OCI-LY1 (cell line): Measurements from ENCODE around the gene RNF217.

Experiments
- H2AFZ ChIP-seq: fragments of 200-600 bp; sonication (generic), shearing (Covaris generic); 2 replicates; pipeline ENCODE4 v1.6.0; 2014; ENCODE audit warnings: antibody characterized with exemption, mild to moderate bottlenecking, low read length
- H3F3A ChIP-seq: fragments of 200-600 bp; sonication (generic), shearing (Covaris generic); 2 replicates; pipeline ENCODE4 v1.6.0; 2014; ENCODE audit warnings: mild to moderate bottlenecking, antibody characterized with exemption, low read length, moderate library complexity; ENCODE audit not compliant: insufficient read depth
- H3K27ac ChIP-seq: fragments of 200-600 bp; sonication (generic); 2 replicates; pipeline ENCODE4 v1.5.1; 2014; ENCODE audit warnings: low read length, mixed run types, mild to moderate bottlenecking, low read depth; ENCODE audit not compliant: poor library complexity, severe bottlenecking
- H3K27me3 ChIP-seq: fragments of 200-600 bp; sonication (generic); 2 replicates; pipeline ENCODE4 v1.6.0; 2014; ENCODE audit warnings: antibody characterized with exemption, mild to moderate bottlenecking, low read length, moderate library complexity; ENCODE audit not compliant: insufficient read depth
- H3K36me3 ChIP-seq: fragments of 200-600 bp; sonication (generic); 2 replicates; pipeline ENCODE4 v1.6.1; 2014; ENCODE audit warnings: mild to moderate bottlenecking, antibody characterized with exemption, low read length, moderate library complexity, mixed read lengths; ENCODE audit not compliant: insufficient read depth
- H3K4me1 ChIP-seq: fragments of 200-600 bp; sonication (generic); 2 replicates; pipeline ENCODE4 v1.5.1; 2014; ENCODE audit warnings: mild to moderate bottlenecking, low read length, moderate library complexity; ENCODE audit not compliant: insufficient read depth, severe bottlenecking
- H3K4me2 ChIP-seq: fragments of 200-600 bp; sonication (generic), shearing (Covaris generic); 2 replicates; pipeline ENCODE4 v1.6.1; 2014; ENCODE audit warnings: low read length
- H3K4me3 ChIP-seq: fragments of 200-600 bp; sonication (generic); 2 replicates; pipeline ENCODE4 v1.5.1; 2014; ENCODE audit warnings: low read length, low read depth, mild to moderate bottlenecking, mixed read lengths; ENCODE audit not compliant: poor library complexity, severe bottlenecking
- H3K79me2 ChIP-seq: fragments of 200-600 bp; shearing (Covaris generic); 2 replicates; pipeline ENCODE4 v1.6.1; 2016; ENCODE audit warnings: mixed run types, low read length, mixed read lengths; ENCODE audit not compliant: insufficient read depth
- H3K9ac ChIP-seq: fragments of 200-600 bp; sonication (generic), shearing (Covaris generic); 2 replicates; pipeline ENCODE4 v1.6.1; 2014; ENCODE audit warnings: mild to moderate bottlenecking, low read length, mixed read lengths
- H3K9me2 ChIP-seq: fragments of 200-600 bp; sonication (generic), shearing (Covaris generic); 2 replicates; pipeline ENCODE4 v1.6.1; 2014; ENCODE audit warnings: low read depth, mild to moderate bottlenecking, low read length, mixed read lengths
- H3K9me3 ChIP-seq: fragments of 200-600 bp; shearing (Covaris generic); 2 replicates; pipeline ENCODE4 v1.6.1; 2014; ENCODE audit warnings: low read length, mixed read lengths
- H4K20me1 ChIP-seq: fragments of 200-600 bp; sonication (generic), shearing (Covaris generic); 2 replicates; pipeline ENCODE4 v1.6.0; 2016; ENCODE audit warnings: mild to moderate bottlenecking, low read length; ENCODE audit not compliant: insufficient read depth
- EZH2 ChIP-seq: fragments of 200-600 bp; sonication (generic), shearing (Covaris generic); IDR thresholded peaks from 2 replicates; pipeline ENCODE4 v1.8.0; 2017; ENCODE audit warnings: borderline replicate concordance, mixed run types, mild to moderate bottlenecking, antibody characterized with exemption, low read length, moderate library complexity, mixed read lengths
- TF ChIP-seq, protein P1 (sequence below): fragments of 200-600 bp; sonication (generic), shearing (Covaris generic); IDR thresholded peaks from 2 replicates; pipeline ENCODE4 v1.5.1; 2017; ENCODE audit warnings: mild to moderate bottlenecking, antibody characterized with exemption, low read length, moderate library complexity, mixed read lengths

RNF217 gene

DNA sequence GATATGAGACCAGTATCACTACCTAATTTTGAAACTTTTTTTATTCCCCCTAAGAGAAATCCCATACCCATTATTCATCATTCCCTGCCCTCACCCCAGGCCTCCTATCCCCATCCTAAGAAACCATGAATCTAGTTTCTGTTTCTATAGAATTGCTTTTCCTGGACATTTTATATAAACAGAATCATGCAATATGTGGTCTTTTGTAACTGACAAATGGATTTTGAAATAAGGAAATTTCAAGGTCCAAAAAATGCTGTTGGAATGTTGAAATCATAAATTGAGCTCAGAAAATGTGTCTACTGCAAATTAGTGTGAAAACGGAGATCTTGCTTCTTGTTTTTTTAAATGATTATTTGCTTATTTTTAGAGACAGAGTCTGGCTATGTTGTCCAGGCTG is 25.1 kb downstream of the RNF217 start:
- Histone ChIP-seq H3K4me2 (no peak overlapping the region), H3K4me3 (no peak overlapping the region)

DNA sequence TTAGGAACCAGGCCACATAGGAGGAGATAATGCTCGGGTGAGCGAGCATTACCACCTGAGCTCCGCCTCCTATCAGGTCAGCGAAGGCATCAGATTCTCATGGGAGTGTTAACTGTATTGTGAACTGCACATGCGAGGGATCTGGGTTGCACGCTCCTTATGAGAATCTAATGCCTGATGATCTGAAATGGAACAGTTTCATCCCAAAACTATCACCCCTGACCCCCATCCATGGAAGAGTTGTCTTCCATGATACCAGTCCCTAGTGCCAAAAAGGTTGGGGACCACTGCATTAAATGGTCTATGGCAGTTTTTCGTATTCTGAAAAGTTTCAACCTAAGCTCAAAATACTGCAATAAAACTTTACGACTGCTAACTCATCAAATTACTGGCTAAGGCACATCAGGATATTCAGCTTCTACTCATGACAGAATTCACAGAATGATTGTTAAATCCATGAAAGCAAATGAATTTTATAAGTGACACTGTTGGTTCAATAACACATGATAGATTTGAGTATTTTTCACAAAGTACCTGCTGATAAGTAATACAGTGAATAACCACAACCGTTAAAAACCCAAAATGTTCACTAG is 25.9 kb downstream of the RNF217 start:
- H3K9me3 ChIP-seq, result no peaks in the 10 kb centered on the region
- no peak overlapping the region for H3K4me2 ChIP-seq
- no peak overlapping the region for H3K4me3 ChIP-seq
- H4K20me1 ChIP-seq, result no peaks in the 10 kb centered on the region
- H3F3A ChIP-seq, result no peaks in the 10 kb centered on the region
- no peaks in the 10 kb centered on the region for H3K9me2 ChIP-seq
- H3K79me2 ChIP-seq, result no peaks in the 10 kb centered on the region
- no peaks in the 10 kb centered on the region for H3K36me3 ChIP-seq
- H3K27me3 ChIP-seq, result no peaks in the 10 kb centered on the region
- H3K27ac ChIP-seq, result no peak overlapping the region
- H2AFZ ChIP-seq, result no peak overlapping the region
- H3K4me1 ChIP-seq, result no peaks in the 10 kb centered on the region
- no peak for TF ChIP-seq EZH2
- TF ChIP-seq, protein P1, sequence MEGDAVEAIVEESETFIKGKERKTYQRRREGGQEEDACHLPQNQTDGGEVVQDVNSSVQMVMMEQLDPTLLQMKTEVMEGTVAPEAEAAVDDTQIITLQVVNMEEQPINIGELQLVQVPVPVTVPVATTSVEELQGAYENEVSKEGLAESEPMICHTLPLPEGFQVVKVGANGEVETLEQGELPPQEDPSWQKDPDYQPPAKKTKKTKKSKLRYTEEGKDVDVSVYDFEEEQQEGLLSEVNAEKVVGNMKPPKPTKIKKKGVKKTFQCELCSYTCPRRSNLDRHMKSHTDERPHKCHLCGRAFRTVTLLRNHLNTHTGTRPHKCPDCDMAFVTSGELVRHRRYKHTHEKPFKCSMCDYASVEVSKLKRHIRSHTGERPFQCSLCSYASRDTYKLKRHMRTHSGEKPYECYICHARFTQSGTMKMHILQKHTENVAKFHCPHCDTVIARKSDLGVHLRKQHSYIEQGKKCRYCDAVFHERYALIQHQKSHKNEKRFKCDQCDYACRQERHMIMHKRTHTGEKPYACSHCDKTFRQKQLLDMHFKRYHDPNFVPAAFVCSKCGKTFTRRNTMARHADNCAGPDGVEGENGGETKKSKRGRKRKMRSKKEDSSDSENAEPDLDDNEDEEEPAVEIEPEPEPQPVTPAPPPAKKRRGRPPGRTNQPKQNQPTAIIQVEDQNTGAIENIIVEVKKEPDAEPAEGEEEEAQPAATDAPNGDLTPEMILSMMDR, result no peak
- H3K9ac ChIP-seq, result no peak overlapping the region

More for the DNA sequence above, 25.1 kb downstream of the RNF217 start:
- Histone ChIP-seq H3K9ac (no peak overlapping the region), H3K9me2 (no peaks in the 10 kb centered on the region), H2AFZ (no peak overlapping the region), H3K27ac (no peak overlapping the region), H4K20me1 (no peaks in the 10 kb centered on the region), H3K36me3 (no peaks in the 10 kb centered on the region), H3K79me2 (no peaks in the 10 kb centered on the region), H3K4me1 (no peaks in the 10 kb centered on the region), H3F3A (no peaks in the 10 kb centered on the region), H3K27me3 (no peaks in the 10 kb centered on the region), H3K9me3 (no peaks in the 10 kb centered on the region)
- TF ChIP-seq EZH2, result no peak
- TF ChIP-seq, protein P1, result no peak

DNA sequence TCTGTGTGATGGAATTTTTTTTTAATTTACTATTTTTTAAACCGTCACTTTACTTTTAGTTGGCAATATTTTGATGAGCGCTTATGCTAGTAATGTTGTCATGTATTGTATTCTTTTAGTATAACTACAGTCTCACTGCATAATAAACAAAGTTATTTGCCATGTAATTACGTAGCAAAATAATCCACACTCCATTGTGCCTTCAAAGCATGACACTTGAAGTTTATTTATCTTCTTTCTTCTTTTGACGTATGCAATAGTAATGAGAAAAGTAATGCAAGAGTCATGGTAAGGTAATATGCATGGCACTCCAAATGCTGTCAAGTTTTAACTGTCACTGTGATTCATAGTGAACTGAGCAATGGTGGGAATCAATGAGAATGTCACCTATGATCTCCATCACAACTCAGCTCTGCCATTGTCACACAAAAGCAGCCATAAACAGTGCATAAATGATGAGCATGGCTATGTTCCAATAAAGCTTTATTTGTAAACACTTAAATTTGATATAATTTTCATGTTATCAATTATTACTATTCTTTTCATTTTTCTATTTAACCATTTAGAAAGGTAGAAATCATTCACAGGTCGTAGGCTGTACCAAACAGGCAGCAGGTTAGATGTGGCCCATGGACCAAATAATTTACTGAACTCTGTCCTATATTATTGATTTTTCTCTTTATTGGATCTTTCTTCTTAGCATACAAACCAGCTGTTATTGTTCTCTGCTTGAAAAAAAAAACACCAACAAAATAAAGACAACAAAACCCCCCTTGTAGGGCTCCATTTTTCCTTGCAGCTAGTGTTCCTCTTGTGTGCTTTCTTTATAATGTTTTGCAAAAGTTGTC is 27.1 kb downstream of the RNF217 start:
- Histone ChIP-seq H3K4me2 (no peak overlapping the region), H3K9me3 (no peaks in the 10 kb centered on the region), H3F3A (no peaks in the 10 kb centered on the region), H2AFZ (no peak overlapping the region), H3K9me2 (no peaks in the 10 kb centered on the region), H3K4me1 (no peaks in the 10 kb centered on the region), H4K20me1 (no peaks in the 10 kb centered on the region), H3K9ac (no peak overlapping the region), H3K27me3 (no peaks in the 10 kb centered on the region), H3K79me2 (no peaks in the 10 kb centered on the region), H3K4me3 (no peak overlapping the region), H3K36me3 (no peaks in the 10 kb centered on the region), H3K27ac (no peak overlapping the region)
- TF ChIP-seq, protein P1, result no peak
- no peak for TF ChIP-seq EZH2
